Panc1 (cell line): ENCODE data around the gene RETSAT.

Experiments
- CTCF ChIP-seq: fragments of 450-650 bp; IDR thresholded peaks from 2 replicates; pipeline ENCODE4 v1.5.1; 2017; ENCODE audit warnings: mild to moderate bottlenecking
- POLR2AphosphoS5 ChIP-seq: IDR thresholded peaks from 2 replicates; pipeline ENCODE4 v1.6.1; 2012; ENCODE audit warnings: mild to moderate bottlenecking, low read depth, low read length, moderate library complexity
- REST ChIP-seq, 2 experiments: IDR thresholded peaks; 2 replicates each; pipeline ENCODE4 v1.6.1; 2011 to 2012; ENCODE audit warnings: low read depth in 2 of 2, control low read depth in 1 of 2, low read length in 1 of 2, mild to moderate bottlenecking in 1 of 2, moderate library complexity in 1 of 2; ENCODE audit not compliant: insufficient read depth in 1 of 2
- SIN3A ChIP-seq: IDR thresholded peaks from 2 replicates; pipeline ENCODE4 v1.6.1; 2012; ENCODE audit warnings: low read depth, mild to moderate bottlenecking, low read length, moderate library complexity, borderline replicate concordance; ENCODE audit not compliant: insufficient read depth
- TCF7L2 ChIP-seq: IDR thresholded peaks from 2 replicates; pipeline ENCODE4 v1.6.1; 2011; ENCODE audit warnings: mild to moderate bottlenecking, low read depth, low read length, inconsistent platforms

- TF ChIP-seq CTCF (no peak), REST (IDR thresholded peaks at IDR 0.05; ENCODE audit: insufficient read depth in 1 of 2, low read depth in 2 of 2, low read length in 1 of 2) (no peak), POLR2AphosphoS5 (no peak), SIN3A (no peak), TCF7L2 (no peak)
Observed at GRCh38 chr2:85319796-85320195, 34.5 kb downstream of the RETSAT start.
